DND-41 (cell line): Measurements from ENCODE around the gene PSMC1.

Source experiments
- EZH2 ChIP-seq: IDR thresholded peaks from 3 replicates; pipeline ENCODE4 v1.6.1; 2012; ENCODE audit warnings: borderline replicate concordance, low read depth, mild to moderate bottlenecking, moderate library complexity, low read length, inconsistent platforms; ENCODE audit not compliant: severe bottlenecking
- TF ChIP-seq, protein P1 (sequence below): IDR thresholded peaks from 2 replicates; pipeline ENCODE4 v1.5.1; 2012; ENCODE audit warnings: borderline replicate concordance, low read length, moderate library complexity, mild to moderate bottlenecking; ENCODE audit not compliant: poor library complexity, severe bottlenecking; ENCODE audit errors: extremely low read depth

DNA sequence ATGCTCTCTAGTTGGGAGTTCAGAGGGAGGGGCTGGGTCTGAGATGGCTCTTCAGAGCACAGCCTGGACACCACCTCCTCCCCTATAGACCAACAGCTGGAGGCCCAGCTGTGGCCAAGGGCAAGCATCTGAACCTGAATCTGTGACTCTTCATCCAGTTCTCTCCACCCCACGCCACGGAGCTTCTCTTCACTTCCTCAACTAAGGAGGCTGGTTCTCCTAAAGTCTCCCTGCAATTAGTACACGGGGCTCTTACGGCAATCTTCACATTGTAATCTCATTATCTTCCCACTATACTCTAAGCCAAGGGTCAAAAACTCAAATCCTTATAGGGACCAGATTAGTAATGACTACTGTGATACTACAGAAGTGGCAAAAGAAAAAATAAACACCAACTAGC is 65.5 kb downstream of the PSMC1 start:
- TF ChIP-seq, protein P1, sequence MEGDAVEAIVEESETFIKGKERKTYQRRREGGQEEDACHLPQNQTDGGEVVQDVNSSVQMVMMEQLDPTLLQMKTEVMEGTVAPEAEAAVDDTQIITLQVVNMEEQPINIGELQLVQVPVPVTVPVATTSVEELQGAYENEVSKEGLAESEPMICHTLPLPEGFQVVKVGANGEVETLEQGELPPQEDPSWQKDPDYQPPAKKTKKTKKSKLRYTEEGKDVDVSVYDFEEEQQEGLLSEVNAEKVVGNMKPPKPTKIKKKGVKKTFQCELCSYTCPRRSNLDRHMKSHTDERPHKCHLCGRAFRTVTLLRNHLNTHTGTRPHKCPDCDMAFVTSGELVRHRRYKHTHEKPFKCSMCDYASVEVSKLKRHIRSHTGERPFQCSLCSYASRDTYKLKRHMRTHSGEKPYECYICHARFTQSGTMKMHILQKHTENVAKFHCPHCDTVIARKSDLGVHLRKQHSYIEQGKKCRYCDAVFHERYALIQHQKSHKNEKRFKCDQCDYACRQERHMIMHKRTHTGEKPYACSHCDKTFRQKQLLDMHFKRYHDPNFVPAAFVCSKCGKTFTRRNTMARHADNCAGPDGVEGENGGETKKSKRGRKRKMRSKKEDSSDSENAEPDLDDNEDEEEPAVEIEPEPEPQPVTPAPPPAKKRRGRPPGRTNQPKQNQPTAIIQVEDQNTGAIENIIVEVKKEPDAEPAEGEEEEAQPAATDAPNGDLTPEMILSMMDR: no peak
- no peak for TF ChIP-seq EZH2
